SK-N-SH treated with all-trans-retinoic acid at 6 μM for 48 hours (cell line): Measurements from ENCODE around the gene ARHGAP35.

Experiments
- ARNTL ChIP-seq: fragments of 450-650 bp; formaldehyde crosslinking; IDR thresholded peaks from 2 replicates; pipeline ENCODE4 v1.5.0; 2020; ENCODE audit warnings: low read depth, mild to moderate bottlenecking, moderate library complexity, borderline replicate concordance
- CSDC2 ChIP-seq: fragments of 250-450 bp; sonication (Bioruptor Pico); IDR thresholded peaks from 2 replicates; pipeline ENCODE4 v1.5.0; 2020; ENCODE audit warnings: mild to moderate bottlenecking, moderate library complexity
- OSR1 ChIP-seq: fragments of 250-450 bp; sonication (Bioruptor Pico); IDR thresholded peaks from 2 replicates; pipeline ENCODE4 v1.8.0; 2022; ENCODE audit warnings: moderate library complexity, mild to moderate bottlenecking, inconsistent platforms
- TCF4 ChIP-seq: fragments of 250-450 bp; sonication (Bioruptor Pico); IDR thresholded peaks from 2 replicates; pipeline ENCODE4 v1.8.0; 2021; ENCODE audit warnings: mild to moderate bottlenecking, moderate library complexity, borderline replicate concordance
- ZFP30 ChIP-seq: fragments of 450-650 bp; formaldehyde crosslinking; IDR thresholded peaks from 2 replicates; pipeline ENCODE4 v1.5.0; 2022; ENCODE audit warnings: mild to moderate bottlenecking, moderate library complexity
- TF ChIP-seq, protein P1 (sequence below): fragments of 250-450 bp; sonication (Bioruptor Pico); IDR thresholded peaks from 2 replicates; pipeline ENCODE4 v1.8.0; 2021; ENCODE audit warnings: low read depth, mild to moderate bottlenecking, moderate library complexity, borderline replicate concordance
- TF ChIP-seq, protein P2 (sequence below): fragments of 250-450 bp; sonication (Bioruptor Pico); IDR thresholded peaks from 2 replicates; pipeline ENCODE4 v1.5.1; 2020; ENCODE audit warnings: low read depth, mild to moderate bottlenecking, moderate library complexity

DNA sequence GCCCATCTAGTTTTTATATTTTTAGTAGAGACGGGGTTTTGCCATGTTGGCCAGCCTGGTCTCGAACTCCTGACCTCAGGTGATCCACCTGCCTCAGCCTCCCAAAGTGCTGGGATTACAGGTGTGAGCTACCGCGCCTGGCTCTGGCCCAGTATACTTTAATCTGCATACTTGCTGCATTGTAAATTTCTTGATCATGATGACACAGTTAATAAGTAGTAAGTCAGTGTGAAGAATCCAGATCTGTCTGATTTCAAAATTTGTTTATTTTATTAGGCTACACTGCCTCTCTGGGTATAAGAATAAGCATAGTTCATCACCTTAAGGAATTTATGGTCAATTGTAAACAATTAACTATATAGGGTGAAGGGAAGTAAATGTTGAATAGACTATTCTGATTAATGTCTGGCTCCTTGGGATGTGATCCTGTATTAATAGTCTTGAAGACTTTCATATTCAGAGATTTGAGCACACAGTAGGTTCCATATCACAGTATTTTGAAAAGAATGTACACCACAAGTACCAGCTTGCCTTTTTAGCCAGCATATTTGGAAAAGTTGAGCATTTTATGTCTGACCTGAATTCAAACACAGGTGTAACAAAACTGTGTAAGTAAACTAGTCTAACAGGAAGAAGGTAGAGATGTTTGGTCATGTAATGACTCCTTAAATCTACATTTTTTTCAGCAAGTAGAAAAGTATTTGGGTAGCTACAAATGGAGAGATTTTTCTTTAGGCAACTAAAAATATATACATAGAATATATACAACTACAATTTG, 7.4 kb downstream of the ARHGAP35 start:
- TF ChIP-seq OSR1, result no peak
- no peak for TF ChIP-seq ARNTL
- TF ChIP-seq TCF4 (CRISPR knock-in tag), result no peak
- TF ChIP-seq, protein P1, sequence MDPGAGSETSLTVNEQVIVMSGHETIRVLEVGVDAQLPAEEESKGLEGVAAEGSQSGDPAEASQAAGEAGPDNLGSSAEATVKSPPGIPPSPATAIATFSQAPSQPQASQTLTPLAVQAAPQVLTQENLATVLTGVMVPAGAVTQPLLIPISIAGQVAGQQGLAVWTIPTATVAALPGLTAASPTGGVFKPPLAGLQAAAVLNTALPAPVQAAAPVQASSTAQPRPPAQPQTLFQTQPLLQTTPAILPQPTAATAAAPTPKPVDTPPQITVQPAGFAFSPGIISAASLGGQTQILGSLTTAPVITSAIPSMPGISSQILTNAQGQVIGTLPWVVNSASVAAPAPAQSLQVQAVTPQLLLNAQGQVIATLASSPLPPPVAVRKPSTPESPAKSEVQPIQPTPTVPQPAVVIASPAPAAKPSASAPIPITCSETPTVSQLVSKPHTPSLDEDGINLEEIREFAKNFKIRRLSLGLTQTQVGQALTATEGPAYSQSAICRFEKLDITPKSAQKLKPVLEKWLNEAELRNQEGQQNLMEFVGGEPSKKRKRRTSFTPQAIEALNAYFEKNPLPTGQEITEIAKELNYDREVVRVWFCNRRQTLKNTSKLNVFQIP (CRISPR knock-in tag), result no peak
- no peak for TF ChIP-seq CSDC2 (CRISPR knock-in tag)
- TF ChIP-seq, protein P2, sequence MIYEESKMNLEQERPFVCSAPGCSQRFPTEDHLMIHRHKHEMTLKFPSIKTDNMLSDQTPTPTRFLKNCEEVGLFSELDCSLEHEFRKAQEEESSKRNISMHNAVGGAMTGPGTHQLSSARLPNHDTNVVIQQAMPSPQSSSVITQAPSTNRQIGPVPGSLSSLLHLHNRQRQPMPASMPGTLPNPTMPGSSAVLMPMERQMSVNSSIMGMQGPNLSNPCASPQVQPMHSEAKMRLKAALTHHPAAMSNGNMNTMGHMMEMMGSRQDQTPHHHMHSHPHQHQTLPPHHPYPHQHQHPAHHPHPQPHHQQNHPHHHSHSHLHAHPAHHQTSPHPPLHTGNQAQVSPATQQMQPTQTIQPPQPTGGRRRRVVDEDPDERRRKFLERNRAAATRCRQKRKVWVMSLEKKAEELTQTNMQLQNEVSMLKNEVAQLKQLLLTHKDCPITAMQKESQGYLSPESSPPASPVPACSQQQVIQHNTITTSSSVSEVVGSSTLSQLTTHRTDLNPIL (CRISPR knock-in tag), result no peak
- no peak for TF ChIP-seq ZFP30 (CRISPR knock-in tag)
